Neural cell (in vitro differentiated cells): Measurements from ENCODE around the gene C12orf42. TPM values are rescaled to one million over a fixed set of nuclear protein-coding genes. Genes with fewer than 3 reads are reported as not detected.

Source experiments
- H2AFZ ChIP-seq: fragments of 200-600, 300-800 bp; sonication (generic), shearing (Covaris generic); 2 replicates; pipeline ENCODE4 v1.6.0; 2014; ENCODE audit warnings: low read depth, mild to moderate bottlenecking, antibody characterized with exemption, low read length, moderate library complexity
- H3F3A ChIP-seq: fragments of 200-600 bp; shearing (Covaris generic); 2 replicates; pipeline ENCODE4 v1.6.1; 2016; ENCODE audit warnings: mild to moderate bottlenecking, moderate library complexity, mixed read lengths, antibody characterized with exemption, low read length; ENCODE audit not compliant: insufficient read depth, poor library complexity, severe bottlenecking
- H3K27ac ChIP-seq: fragments of 200-600, 300-800 bp; sonication (generic), shearing (Covaris generic); 2 replicates; pipeline ENCODE4 v1.5.1; 2014; ENCODE audit warnings: mild to moderate bottlenecking, low read length, moderate library complexity
- H3K27me3 ChIP-seq: fragments of 300-800, 200-600 bp; sonication (generic), shearing (Covaris generic); 2 replicates; pipeline ENCODE4 v1.6.0; 2014; ENCODE audit warnings: mild to moderate bottlenecking, low read depth, low read length, moderate library complexity; ENCODE audit not compliant: insufficient read depth
- H3K36me3 ChIP-seq: fragments of 300-800, 200-600 bp; sonication (generic), shearing (Covaris generic); 2 replicates; pipeline ENCODE4 v1.5.1; 2014; ENCODE audit warnings: mild to moderate bottlenecking, antibody characterized with exemption, low read length, moderate library complexity; ENCODE audit not compliant: insufficient read depth
- H3K4me2 ChIP-seq: fragments of 300-800, 200-600 bp; sonication (generic), shearing (Covaris generic); 2 replicates; pipeline ENCODE4 v1.6.0; 2014; ENCODE audit warnings: mild to moderate bottlenecking, low read length
- H3K4me3 ChIP-seq: fragments of 300-800, 200-600 bp; sonication (generic), shearing (Covaris generic); 2 replicates; pipeline ENCODE4 v1.5.1; 2014; ENCODE audit warnings: mild to moderate bottlenecking, low read length, moderate library complexity
- H3K79me2 ChIP-seq: fragments of 200-600 bp; shearing (Covaris generic); replicated peaks from 2 replicates; pipeline ENCODE4 v1.6.0; 2014; ENCODE audit warnings: mild to moderate bottlenecking, low read length, moderate library complexity; ENCODE audit not compliant: insufficient read depth
- H3K9ac ChIP-seq: fragments of 300-800, 200-600 bp; sonication (generic), shearing (Covaris generic); 2 replicates; pipeline ENCODE4 v1.6.1; 2016; ENCODE audit warnings: mild to moderate bottlenecking, low read length, mixed read lengths
- H3K9me2 ChIP-seq: fragments of 200-600 bp; shearing (Covaris generic); 2 replicates; pipeline ENCODE4 v1.6.1; 2016; ENCODE audit warnings: mild to moderate bottlenecking, low read length, mixed read lengths; ENCODE audit not compliant: insufficient read depth
- H3K9me3 ChIP-seq: fragments of 200-600, 300-800 bp; sonication (generic), shearing (Covaris generic); 2 replicates; pipeline ENCODE4 v1.6.1; 2016; ENCODE audit warnings: mild to moderate bottlenecking, mixed run types, low read length, moderate library complexity, mixed read lengths
- H4K20me1 ChIP-seq: fragments of 200-600 bp; shearing (Covaris generic); 2 replicates; pipeline ENCODE4 v1.6.1; 2016; ENCODE audit warnings: mild to moderate bottlenecking, mixed run types; ENCODE audit not compliant: insufficient read depth
- CTCF ChIP-seq: fragments of 450-650 bp; IDR thresholded peaks from 2 replicates; pipeline ENCODE4 v1.5.1; 2014; ENCODE audit warnings: antibody characterized with exemption, mild to moderate bottlenecking, moderate library complexity; ENCODE audit not compliant: poor library complexity, severe bottlenecking
- EP300 ChIP-seq: fragments of 450-650 bp; conservative IDR thresholded peaks from 2 replicates; pipeline ENCODE4 v1.6.1; 2014; ENCODE audit warnings: antibody characterized with exemption, mild to moderate bottlenecking, moderate library complexity; ENCODE audit not compliant: poor library complexity, severe bottlenecking
- EZH2 ChIP-seq: fragments of 200-600, 300-800 bp; shearing (Covaris generic), sonication (generic); IDR thresholded peaks from 2 replicates; pipeline ENCODE4 v1.6.1; 2014; ENCODE audit warnings: antibody characterized with exemption, low read length, borderline replicate concordance, mild to moderate bottlenecking; ENCODE audit not compliant: insufficient read depth, poor library complexity, severe bottlenecking
- MXI1 ChIP-seq: fragments of 450-650 bp; conservative IDR thresholded peaks from 2 replicates; pipeline ENCODE4 v1.6.1; 2014; ENCODE audit warnings: antibody characterized with exemption, mild to moderate bottlenecking; ENCODE audit not compliant: poor library complexity, severe bottlenecking
- POLR2AphosphoS5 ChIP-seq: IDR thresholded peaks from 2 replicates; pipeline ENCODE4 v1.6.1; 2012
- RAD21 ChIP-seq: fragments of 450-650 bp; conservative IDR thresholded peaks from 2 replicates; pipeline ENCODE4 v1.6.1; 2014; ENCODE audit warnings: antibody characterized with exemption, mild to moderate bottlenecking, moderate library complexity
- REST ChIP-seq: IDR thresholded peaks from 2 replicates; pipeline ENCODE4 v1.6.1; 2012; ENCODE audit warnings: borderline replicate concordance
- SMC3 ChIP-seq: fragments of 450-650 bp; conservative IDR thresholded peaks from 2 replicates; pipeline ENCODE4 v1.6.1; 2014; ENCODE audit warnings: antibody characterized with exemption, mild to moderate bottlenecking, moderate library complexity; ENCODE audit not compliant: poor library complexity
- TAF1 ChIP-seq: IDR thresholded peaks from 2 replicates; pipeline ENCODE4 v1.6.1; 2012; ENCODE audit warnings: low read depth
- polyA plus RNA-seq: library from polyadenylated mRNA; depleted of rRNA; stranded (reverse); fragments of >200 nt; gene quantifications from 2 replicates; pipeline ENCODE4 v1.2.3, GENCODE V29; 2014

The C12orf42 gene
- polyA plus RNA-seq, 1 donor from 2014 or later = 0.54 TPM

GRCh38 chr12:103423516-103423910 lies 72.3 kb downstream of the C12orf42 start:
- Histone ChIP-seq H3K36me3 (no peaks in the 10 kb centered on the region), H3K9me3 (no peaks in the 10 kb centered on the region), H3K27ac (no peak overlapping the region), H3K79me2 (no peaks in the 10 kb centered on the region), H4K20me1 (no peaks in the 10 kb centered on the region), H2AFZ (no peak overlapping the region), H3K4me3 (no peak overlapping the region), H3K9me2 (no peaks in the 10 kb centered on the region), H3K27me3 (no peaks in the 10 kb centered on the region), H3F3A (no peaks in the 10 kb centered on the region), H3K9ac (no peak overlapping the region), H3K4me2 (no peak overlapping the region)
- TF ChIP-seq RAD21 (no peak), CTCF (no peak), EZH2 (no peak), SMC3 (no peak), MXI1 (no peak), EP300 (no peak), TAF1 (no peak), REST (no peak), POLR2AphosphoS5 (no peak)

GRCh38 chr12:103422746-103423515 lies 72.8 kb downstream of the C12orf42 start:
- Histone ChIP-seq H3K36me3 (no peaks in the 10 kb centered on the region), H3K27ac (no peak overlapping the region), H3K79me2 (no peaks in the 10 kb centered on the region), H3K4me2 (no peak overlapping the region), H3F3A (no peaks in the 10 kb centered on the region), H3K9ac (no peak overlapping the region), H3K9me2 (no peaks in the 10 kb centered on the region), H3K9me3 (no peaks in the 10 kb centered on the region), H2AFZ (no peak overlapping the region), H3K27me3 (no peaks in the 10 kb centered on the region), H4K20me1 (no peaks in the 10 kb centered on the region), H3K4me3 (no peak overlapping the region)
- TF ChIP-seq CTCF (no peak), EP300 (no peak), POLR2AphosphoS5 (no peak), SMC3 (no peak), REST (no peak), MXI1 (no peak), RAD21 (no peak), TAF1 (no peak)
